Panc1 (cell line): ENCODE results near the gene CATSPERD. TPM values are rescaled to one million over a fixed set of nuclear protein-coding genes. Genes with fewer than 3 reads are reported as not detected.

ENCODE experiments used
- ATAC-seq: fragments of 200-7000 bp; cut with Tn5 transposase; 2 replicates; pipeline ENCODE4 v1.9.1; 2020; ENCODE audit warnings: mild to moderate bottlenecking, moderate library complexity
- BruUV-seq: library from RNA; stranded (reverse); fragments of 400-500 nt; replicated peaks from 2 replicates; lab custom pipeline; 2021; lab: Mats Ljungman, UMichigan
- CTCF ChIA-PET: fragments of 300-600 bp; sonication (Branson Sonifier 250); formaldehyde crosslinking; loops from one replicate; lab custom pipeline; 2022; ENCODE audit warnings: antibody characterized with exemption; lab: Charles Lee
- POLR2A ChIA-PET: fragments of 300-600 bp; sonication (Branson Sonifier 250); formaldehyde crosslinking; loops from one replicate; lab custom pipeline; 2022; ENCODE audit warnings: antibody characterized with exemption; lab: Charles Lee
- DNase-seq: peaks from one replicate; pipeline ENCODE4 v3.0.0-alpha.2; 2010; ENCODE audit warnings: low read depth, low spot score
- H3K27ac ChIP-seq: 2 replicates; pipeline ENCODE4 v1.5.1; 2011; ENCODE audit warnings: mild to moderate bottlenecking, low read length, inconsistent platforms
- H3K27me3 ChIP-seq: fragments of 200-500 bp; sonication (Bioruptor generic); 2 replicates; pipeline ENCODE4 v1.6.0; 2014; ENCODE audit warnings: low read length, inconsistent platforms; ENCODE audit not compliant: control insufficient read depth, insufficient read depth
- H3K36me3 ChIP-seq: fragments of 200-500 bp; sonication (Bioruptor generic); 2 replicates; pipeline ENCODE4 v1.5.1; 2014; ENCODE audit warnings: inconsistent platforms, mild to moderate bottlenecking, low read length, moderate library complexity; ENCODE audit not compliant: control insufficient read depth, insufficient read depth
- H3K4me1 ChIP-seq: 2 replicates; pipeline ENCODE4 v1.5.1; 2011; ENCODE audit warnings: inconsistent platforms, mild to moderate bottlenecking, low read length, moderate library complexity; ENCODE audit not compliant: control insufficient read depth, insufficient read depth
- H3K4me3 ChIP-seq, 2 experiments: 2 replicates each; pipeline ENCODE4 v1.5.1; 2011 to 2012; ENCODE audit warnings: low read depth in 2 of 2, low read length in 2 of 2, mild to moderate bottlenecking in 2 of 2, inconsistent platforms in 1 of 2, moderate library complexity in 1 of 2
- H3K9me3 ChIP-seq: fragments of 200-500 bp; sonication (Bioruptor generic); 2 replicates; pipeline ENCODE4 v1.5.1; 2014; ENCODE audit warnings: low read depth, mild to moderate bottlenecking, inconsistent platforms, low read length, moderate library complexity; ENCODE audit not compliant: control insufficient read depth, insufficient read depth
- POLR2AphosphoS5 ChIP-seq: IDR thresholded peaks from 2 replicates; pipeline ENCODE4 v1.6.1; 2012; ENCODE audit warnings: mild to moderate bottlenecking, low read depth, low read length, moderate library complexity
- SIN3A ChIP-seq: IDR thresholded peaks from 2 replicates; pipeline ENCODE4 v1.6.1; 2012; ENCODE audit warnings: low read depth, mild to moderate bottlenecking, low read length, moderate library complexity, borderline replicate concordance; ENCODE audit not compliant: insufficient read depth
- TCF7L2 ChIP-seq: IDR thresholded peaks from 2 replicates; pipeline ENCODE4 v1.6.1; 2011; ENCODE audit warnings: mild to moderate bottlenecking, low read depth, low read length, inconsistent platforms
- in situ Hi-C: cut with HindIII; loops from 2 replicates; pipeline ENCODE4 v1.10.0; 2016; ENCODE audit warnings: low sequenced_read_pairs, low pct_unique_long_range_greater_than_20kb
- intact Hi-C: fragments of 100-400 bp; cut with micrococcal nuclease; formaldehyde crosslinking; loops from one replicate; pipeline ENCODE4 v1.10.0; 2022; ENCODE audit not compliant: unreplicated experiment
- total RNA-seq: library from RNA; stranded (reverse); gene quantifications from one replicate; pipeline ENCODE4 v1.2.1, GENCODE V29; 2021; ENCODE audit not compliant: unreplicated experiment
- TF ChIP-seq, protein P1 (sequence below): fragments of 450-650 bp; IDR thresholded peaks from 2 replicates; pipeline ENCODE4 v1.5.1; 2017; ENCODE audit warnings: mild to moderate bottlenecking
- TF ChIP-seq, protein P2 (sequence below), 2 experiments: IDR thresholded peaks; 2 replicates each; pipeline ENCODE4 v1.6.1; 2011 to 2012; ENCODE audit warnings: low read depth in 2 of 2, control low read depth in 1 of 2, low read length in 1 of 2, mild to moderate bottlenecking in 1 of 2, moderate library complexity in 1 of 2; ENCODE audit not compliant: insufficient read depth in 1 of 2

The CATSPERD gene
- total RNA-seq, 1 experiment from 2014 or later: 0.08 TPM

DNA sequence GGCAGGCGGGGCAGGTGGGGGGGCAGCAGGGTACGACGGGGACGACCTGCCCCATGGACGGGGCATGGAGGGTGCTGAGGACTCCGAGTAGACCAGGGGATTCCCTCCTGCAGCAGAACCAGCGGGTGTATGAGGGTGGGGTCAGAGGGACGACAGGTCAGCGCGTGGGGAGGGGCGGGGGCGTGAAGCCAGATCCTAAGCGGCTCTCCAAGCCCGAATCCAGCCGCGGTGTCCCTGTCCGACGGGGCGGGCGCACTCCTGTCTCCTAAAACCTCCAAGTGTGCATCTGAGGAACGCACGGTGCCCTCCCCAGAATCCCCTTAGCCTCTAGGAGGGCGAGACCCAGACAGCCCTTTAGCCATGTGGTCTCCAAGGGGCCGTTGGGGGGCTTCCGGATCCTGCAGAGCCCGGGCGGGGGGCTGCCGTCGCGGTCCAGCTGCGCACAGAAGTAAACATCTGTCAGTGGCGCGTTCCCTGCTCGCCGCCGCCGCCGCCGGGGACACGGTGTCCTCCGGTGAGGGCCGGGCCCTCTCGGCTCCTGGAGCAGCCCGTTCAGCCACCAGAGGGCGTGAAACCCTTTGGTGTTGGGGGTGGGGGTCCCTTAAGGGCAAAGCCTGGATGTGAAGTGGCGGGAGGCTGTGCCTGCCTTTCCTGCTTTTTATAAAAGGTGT lies 85.2 kb downstream of the CATSPERD start:
- Histone ChIP-seq H3K36me3 (no peaks in the 10 kb centered on the region), H3K4me1 (peaks cover 4% of the 10 kb centered on the region), H3K27ac (no peak overlapping the region), H3K27me3 (no peaks in the 10 kb centered on the region), H3K9me3 (no peaks in the 10 kb centered on the region), H3K4me3 (peak overlapping the region in 1 of 2 experiments; percentile 14; a peak in 1 of 4 replicates)
- no TSS peak for BruUV-seq
- TF ChIP-seq, protein P1, sequence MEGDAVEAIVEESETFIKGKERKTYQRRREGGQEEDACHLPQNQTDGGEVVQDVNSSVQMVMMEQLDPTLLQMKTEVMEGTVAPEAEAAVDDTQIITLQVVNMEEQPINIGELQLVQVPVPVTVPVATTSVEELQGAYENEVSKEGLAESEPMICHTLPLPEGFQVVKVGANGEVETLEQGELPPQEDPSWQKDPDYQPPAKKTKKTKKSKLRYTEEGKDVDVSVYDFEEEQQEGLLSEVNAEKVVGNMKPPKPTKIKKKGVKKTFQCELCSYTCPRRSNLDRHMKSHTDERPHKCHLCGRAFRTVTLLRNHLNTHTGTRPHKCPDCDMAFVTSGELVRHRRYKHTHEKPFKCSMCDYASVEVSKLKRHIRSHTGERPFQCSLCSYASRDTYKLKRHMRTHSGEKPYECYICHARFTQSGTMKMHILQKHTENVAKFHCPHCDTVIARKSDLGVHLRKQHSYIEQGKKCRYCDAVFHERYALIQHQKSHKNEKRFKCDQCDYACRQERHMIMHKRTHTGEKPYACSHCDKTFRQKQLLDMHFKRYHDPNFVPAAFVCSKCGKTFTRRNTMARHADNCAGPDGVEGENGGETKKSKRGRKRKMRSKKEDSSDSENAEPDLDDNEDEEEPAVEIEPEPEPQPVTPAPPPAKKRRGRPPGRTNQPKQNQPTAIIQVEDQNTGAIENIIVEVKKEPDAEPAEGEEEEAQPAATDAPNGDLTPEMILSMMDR: peak; percentile 87
- TF ChIP-seq POLR2AphosphoS5: no peak
- ChIA-PET POLR2A (no interaction called here), CTCF (no interaction called here)
- in situ Hi-C loops (no loop called here), intact Hi-C loops (loop anchor here (10.0 kb wide), 1 partner anchor 89 kb away; no protein-coding TSS in a partner anchor)
- no peak for DNase-seq
- peak; percentile 63 for ATAC-seq

DNA sequence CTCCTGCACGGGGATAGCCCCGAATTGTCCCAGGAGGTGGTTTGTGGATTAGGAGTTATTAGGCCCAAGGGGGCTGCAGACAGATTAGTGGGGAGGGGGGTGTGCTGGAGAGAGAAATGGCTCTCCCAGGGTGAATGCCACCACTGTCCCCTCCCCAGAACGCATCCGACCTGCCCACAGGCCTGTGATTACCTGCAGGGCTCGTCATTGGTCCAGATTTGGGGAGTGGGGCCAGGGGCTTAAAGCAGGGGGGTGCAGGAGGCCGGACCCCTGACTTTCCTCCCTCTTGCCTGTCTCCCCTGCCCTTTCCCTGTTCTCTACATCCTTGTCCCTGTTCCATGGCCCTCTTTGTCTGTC lies 85.7 kb downstream of the CATSPERD start:
- no TSS peak for BruUV-seq
- Histone ChIP-seq H3K9me3 (no peaks in the 10 kb centered on the region), H3K36me3 (no peaks in the 10 kb centered on the region), H3K27me3 (no peaks in the 10 kb centered on the region), H3K4me1 (peaks cover 4% of the 10 kb centered on the region), H3K4me3 (no peak overlapping the region), H3K27ac (no peak overlapping the region)
- TF ChIP-seq POLR2AphosphoS5: no peak
- TF ChIP-seq SIN3A: no peak
- TF ChIP-seq, protein P2, sequence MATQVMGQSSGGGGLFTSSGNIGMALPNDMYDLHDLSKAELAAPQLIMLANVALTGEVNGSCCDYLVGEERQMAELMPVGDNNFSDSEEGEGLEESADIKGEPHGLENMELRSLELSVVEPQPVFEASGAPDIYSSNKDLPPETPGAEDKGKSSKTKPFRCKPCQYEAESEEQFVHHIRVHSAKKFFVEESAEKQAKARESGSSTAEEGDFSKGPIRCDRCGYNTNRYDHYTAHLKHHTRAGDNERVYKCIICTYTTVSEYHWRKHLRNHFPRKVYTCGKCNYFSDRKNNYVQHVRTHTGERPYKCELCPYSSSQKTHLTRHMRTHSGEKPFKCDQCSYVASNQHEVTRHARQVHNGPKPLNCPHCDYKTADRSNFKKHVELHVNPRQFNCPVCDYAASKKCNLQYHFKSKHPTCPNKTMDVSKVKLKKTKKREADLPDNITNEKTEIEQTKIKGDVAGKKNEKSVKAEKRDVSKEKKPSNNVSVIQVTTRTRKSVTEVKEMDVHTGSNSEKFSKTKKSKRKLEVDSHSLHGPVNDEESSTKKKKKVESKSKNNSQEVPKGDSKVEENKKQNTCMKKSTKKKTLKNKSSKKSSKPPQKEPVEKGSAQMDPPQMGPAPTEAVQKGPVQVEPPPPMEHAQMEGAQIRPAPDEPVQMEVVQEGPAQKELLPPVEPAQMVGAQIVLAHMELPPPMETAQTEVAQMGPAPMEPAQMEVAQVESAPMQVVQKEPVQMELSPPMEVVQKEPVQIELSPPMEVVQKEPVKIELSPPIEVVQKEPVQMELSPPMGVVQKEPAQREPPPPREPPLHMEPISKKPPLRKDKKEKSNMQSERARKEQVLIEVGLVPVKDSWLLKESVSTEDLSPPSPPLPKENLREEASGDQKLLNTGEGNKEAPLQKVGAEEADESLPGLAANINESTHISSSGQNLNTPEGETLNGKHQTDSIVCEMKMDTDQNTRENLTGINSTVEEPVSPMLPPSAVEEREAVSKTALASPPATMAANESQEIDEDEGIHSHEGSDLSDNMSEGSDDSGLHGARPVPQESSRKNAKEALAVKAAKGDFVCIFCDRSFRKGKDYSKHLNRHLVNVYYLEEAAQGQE (IDR thresholded peaks at IDR 0.05; ENCODE audit: insufficient read depth in 1 of 2, low read depth in 2 of 2, low read length in 1 of 2): no peak
- no peak for TF ChIP-seq TCF7L2
- TF ChIP-seq, protein P1: no peak; the same call in 1 of the 2 replicates
- POLR2A ChIA-PET: no interaction called here
- CTCF ChIA-PET: no interaction called here
- in situ Hi-C loops (no loop called here), intact Hi-C loops (loop anchor here (10.0 kb wide), 1 partner anchor 89 kb away; no protein-coding TSS in a partner anchor)
- ATAC-seq (no peak), DNase-seq (no peak)
